SK-N-MC (cell line): ENCODE results near the gene PMPCB.

ENCODE experiments used
- EZH2 ChIP-seq: fragments of 200-600 bp; sonication (generic); IDR thresholded peaks from one replicate; pipeline ENCODE4 v1.6.1; 2017; ENCODE audit warnings: antibody characterized with exemption
- POLR2AphosphoS5 ChIP-seq: IDR thresholded peaks from 2 replicates; pipeline ENCODE4 v1.6.1; 2012; ENCODE audit warnings: mild to moderate bottlenecking, low read depth, low read length, borderline replicate concordance

DNA sequence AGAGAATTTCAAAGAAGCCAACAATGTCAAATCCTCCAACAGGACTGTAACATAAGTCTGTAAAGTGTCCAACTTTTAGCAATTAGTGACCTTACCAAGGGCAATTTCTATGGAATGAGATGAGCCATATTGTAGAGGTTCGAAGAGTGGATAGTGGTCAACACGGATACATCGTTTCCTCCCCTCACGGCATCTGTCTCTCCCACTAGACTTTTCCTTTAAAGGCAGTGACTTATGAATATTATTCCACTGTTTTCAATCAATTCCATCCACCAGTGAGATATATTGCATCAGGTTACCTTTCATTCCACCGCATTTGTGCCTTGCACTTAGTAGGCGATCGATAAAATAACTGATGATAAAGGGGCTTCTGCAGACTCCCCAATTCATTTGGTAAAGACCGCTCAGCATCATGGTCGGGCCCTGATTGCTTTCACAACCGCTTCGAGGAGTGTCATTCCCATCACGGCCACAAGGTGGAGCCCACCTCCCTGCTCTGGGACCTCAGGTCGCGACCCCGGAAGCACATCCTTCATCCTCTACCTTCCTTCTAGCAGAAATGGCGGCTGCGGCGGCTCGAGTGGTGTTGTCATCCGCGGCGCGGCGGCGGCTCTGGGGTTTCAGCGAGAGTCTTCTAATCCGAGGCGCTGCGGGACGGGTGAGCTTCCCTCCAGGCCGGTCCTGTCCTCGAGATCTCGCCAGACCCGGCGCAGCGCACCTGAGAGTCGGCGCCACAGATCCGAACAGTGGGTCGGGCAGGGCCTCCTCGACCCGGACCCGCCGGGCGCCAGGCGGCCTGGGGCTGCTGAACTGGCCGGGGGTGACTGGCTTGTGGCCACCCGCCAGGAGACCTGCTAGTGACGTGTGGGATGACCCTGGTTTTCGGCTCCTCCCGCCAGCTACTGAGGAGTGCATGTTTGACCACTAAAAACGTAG, at the start of gene PMPCB:
- TF ChIP-seq EZH2: no peak
- TF ChIP-seq POLR2AphosphoS5: peak; percentile 85
